Smooth muscle cell (in vitro differentiated cells): ENCODE measurements around the gene CTSL. TPM values are rescaled to one million over a fixed set of nuclear protein-coding genes. Genes with fewer than 3 reads are reported as not detected.
A peak's percentile ranks its signal among the peaks of the same experiment; 100 is the strongest.

Experiments used
- DNase-seq: peaks from one replicate; lab custom pipeline; 2025; ENCODE audit not compliant: unreplicated experiment; lab: John Stamatoyannopoulos, UW
- H2AFZ ChIP-seq: fragments of 200-600 bp; sonication (generic); 2 replicates; pipeline ENCODE4 v1.6.0; 2016; ENCODE audit warnings: antibody characterized with exemption, low read depth, mild to moderate bottlenecking
- H3F3A ChIP-seq: fragments of 200-600 bp; sonication (generic); 2 replicates; pipeline ENCODE4 v1.6.0; 2017; ENCODE audit warnings: antibody characterized with exemption, low read depth
- H3K27ac ChIP-seq: fragments of 200-600 bp; sonication (generic); 2 replicates; pipeline ENCODE4 v1.5.1; 2016; ENCODE audit warnings: low read depth, mild to moderate bottlenecking
- H3K27me3 ChIP-seq: fragments of 200-600 bp; sonication (generic); 2 replicates; pipeline ENCODE4 v1.6.1; 2016; ENCODE audit warnings: low read depth, mild to moderate bottlenecking
- H3K36me3 ChIP-seq: fragments of 200-600 bp; sonication (generic); 2 replicates; pipeline ENCODE4 v1.5.1; 2016; ENCODE audit warnings: low read depth
- H3K4me1 ChIP-seq: fragments of 200-600 bp; sonication (generic); 2 replicates; pipeline ENCODE4 v1.5.1; 2016; ENCODE audit warnings: low read depth
- H3K4me2 ChIP-seq: fragments of 200-600 bp; sonication (generic); 2 replicates; pipeline ENCODE4 v1.6.0; 2016; ENCODE audit warnings: mild to moderate bottlenecking
- H3K4me3 ChIP-seq: fragments of 200-600 bp; sonication (generic); 2 replicates; pipeline ENCODE4 v1.5.1; 2016; ENCODE audit warnings: mild to moderate bottlenecking
- H3K79me2 ChIP-seq: fragments of 200-600 bp; sonication (generic); 2 replicates; pipeline ENCODE4 v1.6.0; 2016; ENCODE audit warnings: low read depth, mild to moderate bottlenecking
- H3K9ac ChIP-seq: fragments of 200-600 bp; sonication (generic); 2 replicates; pipeline ENCODE4 v1.6.0; 2016; ENCODE audit warnings: low read depth
- H3K9me3 ChIP-seq: fragments of 200-600 bp; sonication (generic); replicated peaks from 2 replicates; pipeline ENCODE4 v1.5.1; 2016; ENCODE audit warnings: low read depth
- H4K20me1 ChIP-seq: fragments of 200-600 bp; sonication (generic); 2 replicates; pipeline ENCODE4 v1.6.0; 2016; ENCODE audit warnings: low read depth
- CTCF ChIP-seq: fragments of 200-600 bp; sonication (generic); IDR thresholded peaks from 2 replicates; pipeline ENCODE4 v1.5.1; 2017; ENCODE audit warnings: borderline replicate concordance, mild to moderate bottlenecking, antibody characterized with exemption; ENCODE audit not compliant: insufficient read depth, poor library complexity, severe bottlenecking
- WGBS: methylation state at CpG from one replicate; pipeline ENCODE4 v1.1.7; 2016; ENCODE audit warnings: low lambda C conversion rate; 5-methylcytosine and 5-hydroxymethylcytosine counted together
- polyA plus RNA-seq: library from polyadenylated mRNA; unstranded; fragments of >200 nt; fragmentation: Nextera tagmentation; extraction: Ambion mirVana; gene quantifications from 2 replicates; pipeline ENCODE4 v1.2.1, GENCODE V29; 2016
- total RNA-seq: library from RNA; depleted of rRNA; stranded (reverse); fragments of >200 nt; gene quantifications from 2 replicates; pipeline ENCODE4 v1.2.3, GENCODE V29; 2014

Gene CTSL
- total and polyA plus RNA-seq, 2 experiments from 2014 or later, result 144 to 174 TPM

- no peak overlapping the region for H3K27ac ChIP-seq
- no peak overlapping the region for H3K4me2 ChIP-seq
- H3K36me3 ChIP-seq, result no peaks in the 10 kb centered on the region
- no peak for TF ChIP-seq CTCF
- H3K4me3 ChIP-seq, result no peak overlapping the region
- H3K27me3 ChIP-seq, result no peaks in the 10 kb centered on the region
- H3K9me3 ChIP-seq, result no peaks in the 10 kb centered on the region
- H3K9ac ChIP-seq, result no peak overlapping the region
- DNase-seq, result no peak
- H3K79me2 ChIP-seq, result no peaks in the 10 kb centered on the region
- no peaks in the 10 kb centered on the region for H4K20me1 ChIP-seq
- WGBS, result 94% methylated on average over 4 of the region's 4 CpGs
- H2AFZ ChIP-seq, result no peak overlapping the region
- H3F3A ChIP-seq, result no peaks in the 10 kb centered on the region
- H3K4me1 ChIP-seq, result no peaks in the 10 kb centered on the region
Measured at GRCh38 chr9:87682618-87683017, 43.3 kb upstream of the CTSL start.

GRCh38 chr9:87683751-87684626 lies 41.9 kb upstream of the CTSL start:
- Histone ChIP-seq H2AFZ (no peak overlapping the region), H3K36me3 (no peaks in the 10 kb centered on the region), H3F3A (no peaks in the 10 kb centered on the region), H3K79me2 (no peaks in the 10 kb centered on the region), H3K9me3 (no peaks in the 10 kb centered on the region), H3K4me3 (no peak overlapping the region), H3K4me1 (no peaks in the 10 kb centered on the region), H3K9ac (no peak overlapping the region), H4K20me1 (no peaks in the 10 kb centered on the region), H3K27ac (no peak overlapping the region), H3K4me2 (no peak overlapping the region), H3K27me3 (no peaks in the 10 kb centered on the region)
- no peak for DNase-seq
- TF ChIP-seq CTCF, result no peak
- WGBS, result 86% methylated on average over 24 of the region's 24 CpGs

DNA sequence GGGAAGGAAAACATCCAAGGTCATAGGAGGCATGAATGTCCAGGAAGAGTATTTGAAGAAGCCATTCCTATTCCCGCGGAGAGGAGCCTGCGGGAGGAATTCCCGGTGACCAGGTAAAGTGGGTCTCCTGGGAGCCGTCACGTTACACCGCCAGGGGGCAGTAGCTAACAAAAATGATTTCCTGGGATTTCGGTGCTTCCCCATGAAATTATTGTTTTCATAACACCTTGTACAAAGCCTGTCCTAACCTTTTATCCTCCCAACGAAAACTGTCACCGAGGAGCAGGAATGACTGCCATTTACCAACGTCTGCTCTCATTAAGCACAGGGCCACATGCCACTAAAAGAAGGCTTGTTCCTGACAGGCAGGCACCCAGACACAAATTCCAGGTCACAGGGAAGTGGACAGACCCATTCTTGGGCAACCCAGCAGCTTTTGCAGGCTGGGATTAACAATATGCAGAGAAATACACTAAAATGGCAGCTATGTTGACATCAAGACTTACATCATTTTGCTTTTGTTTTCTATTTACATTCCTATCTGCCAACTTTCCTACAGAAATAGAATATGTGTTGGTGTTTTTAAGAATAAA lies 41.2 kb upstream of the CTSL start:
- H4K20me1 ChIP-seq, result no peaks in the 10 kb centered on the region
- no peak overlapping the region for H3K4me2 ChIP-seq
- TF ChIP-seq CTCF, result peak; percentile 83
- H3K27ac ChIP-seq, result no peak overlapping the region
- no peak overlapping the region for H3K4me3 ChIP-seq
- H3K9ac ChIP-seq, result no peak overlapping the region
- no peaks in the 10 kb centered on the region for H3K36me3 ChIP-seq
- H3F3A ChIP-seq, result no peaks in the 10 kb centered on the region
- no peaks in the 10 kb centered on the region for H3K9me3 ChIP-seq
- DNase-seq, result no peak
- H2AFZ ChIP-seq, result no peak overlapping the region
- no peaks in the 10 kb centered on the region for H3K27me3 ChIP-seq
- no peaks in the 10 kb centered on the region for H3K4me1 ChIP-seq
- WGBS, result 40% methylated on average over 11 of the region's 11 CpGs
- H3K79me2 ChIP-seq, result no peaks in the 10 kb centered on the region
